GM18520 (cell line): Measurements from ENCODE around the gene TMEM72.

Source experiments
- ATAC-seq: cut with Tn5 transposase; IDR thresholded peaks from one replicate; pipeline ENCODE4 v1.9.1; 2021; ENCODE audit not compliant: unreplicated experiment

The TMEM72 gene

GRCh38 chr10:44916429-44916828 lies 5.3 kb downstream of the TMEM72 start:
- ATAC-seq, result no peak

- ATAC-seq, result no peak
Observed at GRCh38 chr10:44917848-44918247, 6.7 kb downstream of the TMEM72 start.

GRCh38 chr10:44920252-44920651 lies 9.1 kb downstream of the TMEM72 start:
- no peak for ATAC-seq

GRCh38 chr10:44921061-44921460 lies 9.9 kb downstream of the TMEM72 start:
- no peak for ATAC-seq

- ATAC-seq, result no peak
Observed at GRCh38 chr10:44921506-44921905, 10.4 kb downstream of the TMEM72 start.

GRCh38 chr10:44922021-44922420 lies 10.9 kb downstream of the TMEM72 start:
- ATAC-seq, result no peak

- ATAC-seq, result no peak
Observed at GRCh38 chr10:44922796-44923545, 11.8 kb downstream of the TMEM72 start.

GRCh38 chr10:44923611-44924010 lies 12.5 kb downstream of the TMEM72 start:
- ATAC-seq, result no peak

GRCh38 chr10:44924261-44925040 lies 13.3 kb downstream of the TMEM72 start:
- ATAC-seq, result no peak

GRCh38 chr10:44925224-44925623 lies 14.1 kb downstream of the TMEM72 start:
- ATAC-seq, result no peak

GRCh38 chr10:44925811-44926750 lies 14.9 kb downstream of the TMEM72 start:
- ATAC-seq, result no peak

GRCh38 chr10:44926751-44927351 lies 15.7 kb downstream of the TMEM72 start:
- no peak for ATAC-seq

- no peak for ATAC-seq
Observed at GRCh38 chr10:44927352-44927751, 16.2 kb downstream of the TMEM72 start.

GRCh38 chr10:44928462-44928861 lies 17.3 kb downstream of the TMEM72 start:
- no peak for ATAC-seq

GRCh38 chr10:44929356-44930255 lies 18.5 kb downstream of the TMEM72 start:
- no peak for ATAC-seq

GRCh38 chr10:44930904-44931620 lies 19.9 kb downstream of the TMEM72 start:
- ATAC-seq, result no peak

- ATAC-seq, result no peak
Observed at GRCh38 chr10:44931621-44932516, 20.7 kb downstream of the TMEM72 start.
